Stimulated activated naive B cell treated with anti-CD40 and anti-IgM and Interleukin-4, amounts not matched to agents 10 μg/mL and 1 μg/mL and 100 μg/mL, for 72 hours (primary cell): ENCODE data around the gene GOLGA6L9.
"Not testable (repeated sequence)": the region's sequence is repeated elsewhere in the genome, so short reads cannot be mapped to it uniquely, and the experiment has no call there.

ENCODE experiments used
- ATAC-seq, 2 donors: fragments of 150-1000 bp; cut with Tn5 transposase; replicated peaks; 2 replicates each; pipeline ENCODE4 v1.10.0; 2021; ENCODE audit warnings: moderate library complexity in 1 of 2
- DNase-seq: peaks from one replicate; pipeline ENCODE4 v3.0.0; 2021
- H3K27ac Mint-ChIP-seq: one replicate; pipeline ENCODE4 v1.8.0; 2022; ENCODE audit warnings: mild to moderate bottlenecking, mixed read lengths
- H3K27me3 Mint-ChIP-seq, 2 donors: one replicate each; pipeline ENCODE4 v1.8.0; 2022; ENCODE audit warnings: mixed read lengths in 2 of 2
- H3K36me3 Mint-ChIP-seq, 2 donors: one replicate each; pipeline ENCODE4 v1.8.0; 2022; ENCODE audit warnings: mixed read lengths in 2 of 2, mild to moderate bottlenecking in 1 of 2
- H3K4me1 Mint-ChIP-seq, 2 donors: one replicate each; pipeline ENCODE4 v1.8.0; 2022; ENCODE audit warnings: mixed read lengths in 2 of 2, mild to moderate bottlenecking in 1 of 2
- H3K4me3 Mint-ChIP-seq, 2 donors: one replicate each; pipeline ENCODE4 v1.8.0; 2022; ENCODE audit warnings: mild to moderate bottlenecking in 2 of 2, mixed read lengths in 2 of 2, moderate library complexity in 1 of 2
- H3K9me3 Mint-ChIP-seq, 2 donors: one replicate each; pipeline ENCODE4 v1.8.0; 2022; ENCODE audit warnings: mixed read lengths in 2 of 2, mild to moderate bottlenecking in 1 of 2

GOLGA6L9 gene

DNA sequence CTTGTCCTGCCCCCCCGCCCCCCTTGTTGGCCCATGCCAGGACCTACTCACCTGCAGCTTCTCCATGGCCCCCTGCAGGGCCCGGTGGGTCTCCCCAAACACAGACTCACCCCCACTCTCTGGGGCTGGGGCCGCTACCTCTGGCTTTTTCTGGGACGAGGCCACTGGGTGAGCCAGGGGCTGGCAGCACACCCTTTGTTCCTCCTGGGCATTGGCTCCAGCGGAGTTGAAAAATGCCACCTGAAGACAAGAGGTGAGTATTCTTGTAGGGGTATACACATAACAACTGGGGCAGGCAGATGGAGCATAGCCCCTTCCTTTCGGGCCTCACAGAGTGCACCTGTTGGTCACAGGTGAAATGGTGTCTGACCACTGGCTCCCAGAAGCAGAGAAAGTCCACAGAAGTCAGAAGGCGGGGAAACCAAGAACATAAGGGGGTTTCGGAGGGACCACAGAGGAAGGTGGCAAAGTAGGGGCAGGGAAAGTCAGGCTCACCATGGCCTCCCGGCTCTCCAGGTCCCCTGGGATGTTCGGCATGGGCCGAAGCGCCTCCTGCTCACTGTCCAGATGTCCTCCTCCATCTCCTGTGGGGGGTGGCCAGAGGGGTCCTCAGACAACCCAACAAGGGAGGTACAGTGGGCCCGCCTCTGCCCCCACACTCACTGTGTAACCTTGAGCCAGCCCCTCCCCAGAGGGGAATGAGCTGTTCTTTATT, 47.9 kb downstream of the GOLGA6L9 start:
- not testable (repeated sequence) for H3K4me3 Mint-ChIP-seq, ATAC-seq, H3K4me1 Mint-ChIP-seq, H3K36me3 Mint-ChIP-seq, H3K27ac Mint-ChIP-seq, H3K9me3 Mint-ChIP-seq, DNase-seq, H3K27me3 Mint-ChIP-seq
